GM12873 (cell line): ENCODE data around the gene SPDYE6.

Experiments used
- TF ChIP-seq, protein P1 (sequence below): IDR thresholded peaks from 2 replicates; pipeline ENCODE4 v1.5.1; 2012; ENCODE audit warnings: low read depth, mild to moderate bottlenecking, moderate library complexity, low read length, control low read depth; ENCODE audit not compliant: insufficient read depth; ENCODE audit errors: missing control alignments

Gene SPDYE6

DNA sequence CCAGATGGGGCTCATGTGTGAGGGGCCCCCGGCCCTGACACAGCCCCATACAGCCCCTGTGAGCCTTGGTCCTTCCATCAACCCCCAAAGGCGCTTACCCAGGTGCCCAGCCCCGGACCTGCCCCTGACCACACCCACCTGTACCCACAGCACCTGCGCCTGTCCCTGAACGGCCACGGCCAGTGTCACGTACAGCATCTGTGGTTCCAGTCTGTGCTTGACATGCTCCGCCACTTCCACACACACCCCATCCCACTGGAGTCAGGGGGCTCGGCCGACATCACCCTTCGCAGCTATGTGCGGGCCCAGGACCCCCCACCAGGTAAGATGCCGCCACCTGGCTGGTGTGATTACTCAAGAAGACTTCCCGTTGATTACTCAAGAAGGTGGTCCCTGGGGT is 36.1 kb downstream of the SPDYE6 start:
- TF ChIP-seq, protein P1, sequence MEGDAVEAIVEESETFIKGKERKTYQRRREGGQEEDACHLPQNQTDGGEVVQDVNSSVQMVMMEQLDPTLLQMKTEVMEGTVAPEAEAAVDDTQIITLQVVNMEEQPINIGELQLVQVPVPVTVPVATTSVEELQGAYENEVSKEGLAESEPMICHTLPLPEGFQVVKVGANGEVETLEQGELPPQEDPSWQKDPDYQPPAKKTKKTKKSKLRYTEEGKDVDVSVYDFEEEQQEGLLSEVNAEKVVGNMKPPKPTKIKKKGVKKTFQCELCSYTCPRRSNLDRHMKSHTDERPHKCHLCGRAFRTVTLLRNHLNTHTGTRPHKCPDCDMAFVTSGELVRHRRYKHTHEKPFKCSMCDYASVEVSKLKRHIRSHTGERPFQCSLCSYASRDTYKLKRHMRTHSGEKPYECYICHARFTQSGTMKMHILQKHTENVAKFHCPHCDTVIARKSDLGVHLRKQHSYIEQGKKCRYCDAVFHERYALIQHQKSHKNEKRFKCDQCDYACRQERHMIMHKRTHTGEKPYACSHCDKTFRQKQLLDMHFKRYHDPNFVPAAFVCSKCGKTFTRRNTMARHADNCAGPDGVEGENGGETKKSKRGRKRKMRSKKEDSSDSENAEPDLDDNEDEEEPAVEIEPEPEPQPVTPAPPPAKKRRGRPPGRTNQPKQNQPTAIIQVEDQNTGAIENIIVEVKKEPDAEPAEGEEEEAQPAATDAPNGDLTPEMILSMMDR: no peak

DNA sequence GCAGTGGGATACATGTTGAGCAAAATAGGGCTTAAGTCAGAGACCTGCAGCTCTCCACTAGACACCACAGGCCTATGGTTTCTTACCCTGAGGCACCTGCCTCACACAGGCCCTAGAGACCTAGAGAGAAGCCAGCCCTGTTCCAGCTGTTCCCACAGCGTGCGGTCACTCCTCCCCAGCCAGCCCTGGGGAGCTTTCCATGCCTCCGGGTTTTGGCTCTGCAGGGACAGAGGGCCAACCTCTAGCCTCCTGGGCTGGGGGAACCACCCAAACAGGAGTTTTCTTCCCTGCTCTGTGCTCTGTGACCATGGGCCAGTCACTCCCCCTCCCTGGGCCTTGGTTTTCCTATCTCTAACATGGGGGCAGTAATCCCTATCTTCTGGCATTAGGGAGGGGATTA is 36.6 kb downstream of the SPDYE6 start:
- TF ChIP-seq, protein P1: no peak

DNA sequence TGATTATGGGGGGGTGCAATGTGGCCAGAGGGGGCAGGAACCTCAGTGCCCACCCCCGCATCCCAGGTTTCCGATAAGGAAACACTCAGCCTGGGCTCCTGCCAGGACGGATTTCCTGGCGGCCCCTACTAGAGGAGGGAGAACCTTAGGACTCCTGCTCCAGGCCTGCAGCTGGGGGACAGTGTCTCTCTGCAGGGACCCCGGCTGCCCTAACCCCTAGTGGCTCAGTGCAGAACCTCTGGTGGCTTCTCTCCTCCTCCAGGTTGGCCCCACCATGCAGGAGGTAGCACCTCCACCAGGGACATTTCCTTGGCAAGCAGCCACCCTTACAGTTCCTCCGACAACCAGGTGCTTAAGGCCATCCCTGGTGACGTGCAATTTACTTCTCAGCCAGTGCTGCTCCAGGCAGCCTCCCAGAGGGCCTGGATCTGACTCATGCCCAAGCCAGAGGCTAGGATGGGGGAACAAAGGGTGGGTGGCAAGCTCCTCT is 37.7 kb downstream of the SPDYE6 start:
- TF ChIP-seq, protein P1: no peak

DNA sequence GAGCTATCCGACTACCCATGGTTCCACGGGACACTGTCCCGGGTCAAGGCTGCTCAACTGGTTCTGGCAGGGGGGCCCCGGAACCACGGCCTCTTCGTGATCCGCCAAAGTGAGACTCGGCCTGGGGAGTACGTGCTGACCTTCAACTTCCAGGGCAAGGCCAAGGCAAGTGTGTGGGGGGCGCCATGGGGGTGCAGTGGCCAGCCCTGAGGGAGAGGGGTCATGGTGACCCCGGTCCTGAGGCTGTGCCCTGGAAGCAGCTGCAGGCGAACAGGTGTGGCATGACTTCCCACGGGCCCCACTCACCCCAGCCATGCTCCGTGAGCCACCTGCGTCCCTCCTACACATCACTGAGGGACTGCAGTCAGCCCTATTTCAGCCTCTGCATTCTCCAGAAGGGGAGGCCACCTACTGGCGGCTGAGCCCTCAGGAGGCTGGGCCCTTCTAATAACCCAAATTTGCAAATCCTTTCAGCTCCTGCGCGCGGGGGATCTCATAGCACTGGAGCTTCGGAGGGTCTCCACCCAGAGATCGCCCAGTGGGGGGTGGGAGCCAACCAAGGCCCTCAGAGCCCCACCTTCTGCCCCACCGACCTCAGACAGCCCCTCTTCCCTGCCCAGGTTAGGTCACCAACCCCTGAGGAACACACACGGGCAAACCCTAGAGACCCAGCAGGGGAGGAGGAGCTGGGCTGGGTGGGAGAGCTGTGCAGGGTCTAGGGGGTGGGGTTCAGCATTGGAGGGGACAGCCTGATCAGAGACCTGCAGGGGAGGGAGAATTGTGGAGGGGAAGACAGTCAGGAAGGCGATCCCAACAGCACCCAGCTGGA is 38.8 kb downstream of the SPDYE6 start:
- TF ChIP-seq, protein P1: peak; percentile 14

DNA sequence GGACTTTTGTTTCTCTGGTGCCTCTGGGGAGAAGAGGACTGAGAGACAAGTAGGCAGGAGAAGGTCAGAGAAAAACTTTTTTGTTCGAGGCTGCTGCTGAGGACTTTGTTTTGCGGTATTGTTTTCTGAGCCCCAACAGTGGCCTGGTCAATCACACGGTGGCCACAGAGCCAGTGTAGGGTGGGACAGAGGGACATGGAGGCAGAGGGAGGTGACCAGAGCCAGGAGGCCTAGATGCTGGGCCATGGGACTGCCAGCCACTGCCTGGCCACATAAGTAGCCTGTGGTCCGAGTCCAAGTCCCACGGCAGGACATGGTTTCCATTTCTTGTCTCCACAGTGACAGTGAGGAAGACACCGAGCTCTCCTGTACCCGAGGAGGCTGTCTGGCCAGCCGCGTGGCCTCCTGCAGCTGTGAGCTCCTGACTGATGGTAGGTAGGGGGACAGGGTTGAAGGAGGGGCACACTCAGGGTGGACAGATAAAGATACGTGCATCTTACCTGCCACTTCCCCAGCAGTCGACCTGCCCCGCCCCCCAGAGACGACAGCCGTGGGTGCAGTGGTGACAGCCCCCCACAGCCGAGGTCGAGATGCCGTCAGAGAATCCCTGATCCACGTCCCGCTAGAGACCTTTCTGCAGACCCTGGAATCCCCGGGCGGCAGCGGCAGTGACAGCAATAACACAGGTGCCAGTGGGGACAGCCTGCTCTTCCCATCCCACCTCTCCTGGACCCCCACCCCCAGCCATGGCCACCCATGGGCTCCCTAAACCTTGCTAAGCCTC is 42.1 kb downstream of the SPDYE6 start:
- TF ChIP-seq, protein P1: no peak

DNA sequence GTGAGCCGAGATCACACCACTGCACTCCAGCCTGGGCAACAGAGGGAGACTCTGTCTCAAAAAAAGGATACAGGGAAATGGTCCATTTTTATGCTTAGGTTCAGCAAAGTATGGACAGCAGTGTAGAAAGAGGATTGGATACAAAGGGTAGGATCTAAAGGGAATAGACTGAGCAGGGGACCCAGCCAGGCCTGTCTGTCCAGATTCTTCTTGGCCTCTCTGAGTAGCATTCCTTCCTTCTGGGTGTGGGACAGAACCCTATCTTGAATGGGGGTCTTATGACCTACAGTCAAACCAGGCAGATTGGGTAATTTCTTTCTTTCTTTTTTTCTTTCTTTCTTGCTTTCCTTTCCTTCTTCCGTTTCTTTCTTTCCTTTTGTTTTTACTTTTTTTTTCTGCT is 43.9 kb downstream of the SPDYE6 start:
- TF ChIP-seq, protein P1: no peak

DNA sequence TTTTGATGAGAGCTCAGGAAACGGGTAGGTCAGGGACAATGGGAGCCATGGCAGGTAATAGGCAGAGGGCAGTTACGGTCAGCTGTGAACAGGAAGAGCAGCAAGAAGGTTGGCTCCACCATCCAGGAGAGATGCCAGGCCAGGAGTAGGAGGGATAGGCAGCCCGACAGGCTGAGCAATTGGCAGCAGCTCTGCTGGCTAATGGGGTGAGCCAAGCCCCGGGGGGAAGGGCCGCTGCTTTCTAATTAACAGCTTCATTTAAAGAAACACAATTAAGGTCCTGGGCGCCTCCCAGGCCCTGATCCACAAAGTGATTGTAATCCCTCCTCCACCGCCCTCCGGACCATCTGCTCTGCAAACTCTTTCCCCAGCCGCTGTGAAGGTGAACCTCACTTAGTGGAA is 45.8 kb downstream of the SPDYE6 start:
- TF ChIP-seq, protein P1: no peak
